B cell (primary cell): ENCODE measurements around the gene SSTR4. TPM values are rescaled to one million over a fixed set of nuclear protein-coding genes. Genes with fewer than 3 reads are reported as not detected.

Source experiments
- ATAC-seq: fragments of 200-7000 bp; cut with Tn5 transposase; one replicate; pipeline ENCODE4 v1.10.0; 2021; ENCODE audit warnings: low read depth, mild to moderate bottlenecking, moderate number of reproducible peaks, moderate library complexity
- CTCF ChIA-PET: fragments of 350-600 bp; sonication (Branson Sonifier 250); formaldehyde crosslinking; loops from one replicate; lab custom pipeline; 2021; ENCODE audit warnings: antibody characterized with exemption, inconsistent platforms; lab: Charles Lee
- POLR2A ChIA-PET: fragments of 350-600 bp; sonication (Branson Sonifier 250); formaldehyde crosslinking; loops from one replicate; lab custom pipeline; 2021; ENCODE audit warnings: antibody characterized with exemption; lab: Charles Lee
- DNase-seq: peaks from one replicate; pipeline ENCODE4 v3.0.0; 2013
- H2AFZ ChIP-seq: 2 replicates; pipeline ENCODE4 v1.6.1; 2012; ENCODE audit warnings: mild to moderate bottlenecking, low read depth, low read length; ENCODE audit not compliant: insufficient read depth, poor library complexity, severe bottlenecking
- H3K27ac ChIP-seq, 2 donors: 1 replicate in 1 of 2; 2 replicates in 1 of 2; pipeline ENCODE4 v1.5.1; 2012 to 2013; ENCODE audit warnings: low read length in 2 of 2, mild to moderate bottlenecking in 2 of 2, moderate library complexity in 1 of 2
- H3K27me3 ChIP-seq, 4 experiments: fragments of 200-600 bp in 1 of 4; sonication (generic) in 1 of 4; replicated peaks in 1 of 4; 1 replicate in 2 of 4; 2 replicates in 2 of 4; pipeline versions ENCODE4 v1.6.1 to v1.7.0; 2013 to 2016; ENCODE audit warnings: low read length in 3 of 4, mild to moderate bottlenecking in 2 of 4, mixed read lengths in 1 of 4, moderate library complexity in 1 of 4; ENCODE audit not compliant: insufficient read depth in 4 of 4, control insufficient read depth in 3 of 4; ENCODE audit errors: control extremely low read depth in 1 of 4
- H3K36me3 ChIP-seq, 2 experiments: replicated peaks in 1 of 2; 1 replicate in 1 of 2; 2 replicates in 1 of 2; pipeline versions ENCODE4 v1.6.1 to v1.7.1; 2013; ENCODE audit warnings: low read length in 1 of 2; ENCODE audit not compliant: insufficient read depth in 2 of 2, control insufficient read depth in 1 of 2; ENCODE audit errors: control extremely low read depth in 1 of 2, extremely low read depth in 1 of 2
- H3K4me1 ChIP-seq, 2 donors: fragments of 200-600 bp in 1 of 2; sonication (generic) in 1 of 2; 1 replicate in 1 of 2; 2 replicates in 1 of 2; pipeline versions ENCODE4 v1.5.1 to v1.6.1; 2013 to 2017; ENCODE audit warnings: low read length in 2 of 2; ENCODE audit not compliant: control insufficient read depth in 2 of 2, insufficient read depth in 2 of 2
- H3K4me2 ChIP-seq: replicated peaks from 2 replicates; pipeline ENCODE3; 2012; ENCODE audit warnings: mild to moderate bottlenecking, low read depth, low read length; ENCODE audit not compliant: poor library complexity, severe bottlenecking
- H3K4me3 ChIP-seq, 5 experiments: fragments of 200-600 bp in 1 of 5; sonication (generic) in 1 of 5; 1 replicate in 3 of 5; 2 replicates in 2 of 5; pipeline versions ENCODE4 v1.5.1 to v1.7.0; 2011 to 2016; ENCODE audit warnings: low read length in 4 of 5, mild to moderate bottlenecking in 4 of 5, low read depth in 2 of 5, control low read depth in 1 of 5, moderate library complexity in 1 of 5; ENCODE audit not compliant: insufficient read depth in 1 of 5; ENCODE audit errors: control extremely low read depth in 1 of 5, extremely low read depth in 1 of 5
- H3K79me2 ChIP-seq: fragments of 200-600 bp; sonication (generic); one replicate; pipeline ENCODE4 v1.6.0; 2016; ENCODE audit warnings: low read length; ENCODE audit not compliant: control insufficient read depth, insufficient read depth
- H3K9ac ChIP-seq: fragments of 200-600 bp; sonication (generic); 2 replicates; pipeline ENCODE4 v1.6.1; 2017; ENCODE audit warnings: mild to moderate bottlenecking, low read length, moderate library complexity
- H3K9me3 ChIP-seq, 3 donors: one replicate each; pipeline versions ENCODE4 v1.6.1 to v1.7.1; 2013; ENCODE audit warnings: low read length in 2 of 3; ENCODE audit not compliant: control insufficient read depth in 2 of 3, insufficient read depth in 1 of 3; ENCODE audit errors: control extremely low read depth in 1 of 3
- H4K20me1 ChIP-seq: 2 replicates; pipeline ENCODE4 v1.6.0; 2012; ENCODE audit warnings: mild to moderate bottlenecking, low read length; ENCODE audit not compliant: insufficient read depth, control insufficient read depth, poor library complexity, severe bottlenecking
- H3K27ac Mint-ChIP-seq: one replicate; pipeline ENCODE4 v1.8.0; 2021; ENCODE audit warnings: mixed read lengths
- H3K27me3 Mint-ChIP-seq: one replicate; pipeline ENCODE4 v1.8.0; 2021; ENCODE audit warnings: mixed read lengths
- H3K4me1 Mint-ChIP-seq: one replicate; pipeline ENCODE4 v1.8.0; 2021; ENCODE audit warnings: mixed read lengths
- H3K4me3 Mint-ChIP-seq: one replicate; pipeline ENCODE4 v1.8.0; 2021; ENCODE audit warnings: mixed read lengths
- H3K9me3 Mint-ChIP-seq: one replicate; pipeline ENCODE4 v1.8.0; 2022; ENCODE audit warnings: mixed read lengths; ENCODE audit not compliant: insufficient read depth
- CTCF ChIP-seq: fragments of 200-600 bp; IDR thresholded peaks from one replicate; pipeline ENCODE4 v1.8.0; 2022; ENCODE audit warnings: antibody characterized with exemption, mild to moderate bottlenecking
- EZH2 ChIP-seq: IDR thresholded peaks from 2 replicates; pipeline ENCODE4 v1.6.1; 2012; ENCODE audit warnings: borderline replicate concordance, low read depth, mild to moderate bottlenecking, moderate library complexity, low read length; ENCODE audit not compliant: insufficient read depth, poor library complexity, severe bottlenecking
- WGBS: methylation state at CpG from one replicate; pipeline ENCODE4 v1.1.5; 2013; ENCODE audit warnings: missing lambda C conversion rate; ENCODE audit not compliant: insufficient coverage; 5-methylcytosine and 5-hydroxymethylcytosine counted together
- intact Hi-C: fragments of 100-400 bp; cut with micrococcal nuclease; formaldehyde crosslinking; loops from one replicate; pipeline ENCODE4 v1.10.0; 2022
- polyA plus RNA-seq: library from polyadenylated mRNA; depleted of rRNA; stranded (reverse); fragments of >200 nt; gene quantifications from 2 replicates; pipeline ENCODE4 v1.2.3, GENCODE V29; 2012
- total RNA-seq, 2 donors: library from RNA; stranded (reverse); fragments of 120-200 nt in 1 of 2; gene quantifications; 1 replicate in 1 of 2; 2 replicates in 1 of 2; pipeline versions ENCODE4 v1.2.3 to v1.2.4, GENCODE V29; 2013 to 2022

Gene SSTR4
- total and polyA plus RNA-seq, 2 donors (not counting 1 experiment from before 2014, with no cell fraction given) = not detected

- no peaks in the 10 kb centered on the region for H3K4me1 Mint-ChIP-seq
- no peaks in the 10 kb centered on the region for H3K79me2 ChIP-seq
- ATAC-seq (no peak), DNase-seq (no peak)
- no CpG with 5 or more reads among the region's 2 CpGs for WGBS
- no peak overlapping the region for H3K27ac Mint-ChIP-seq
- H3K4me3 Mint-ChIP-seq = no peak overlapping the region
- no peak for TF ChIP-seq EZH2
- TF ChIP-seq CTCF = no peak
- H3K4me1 ChIP-seq = no peaks in the 10 kb centered on the region
- H3K27me3 Mint-ChIP-seq = no peaks in the 10 kb centered on the region
- no peak overlapping the region for H3K4me2 ChIP-seq
- ChIA-PET POLR2A (no interaction called here), CTCF (no interaction called here)
- intact Hi-C loops = no loop called here
- no peak overlapping the region for H3K27ac ChIP-seq
- H2AFZ ChIP-seq = no peak overlapping the region
- no peaks in the 10 kb centered on the region for H3K9me3 Mint-ChIP-seq
- H4K20me1 ChIP-seq = no peaks in the 10 kb centered on the region
- H3K9ac ChIP-seq = no peak overlapping the region
- no peaks in the 10 kb centered on the region for H3K9me3 ChIP-seq
- no peaks in the 10 kb centered on the region for H3K36me3 ChIP-seq
- H3K27me3 ChIP-seq = no peaks in the 10 kb centered on the region
- no peak overlapping the region for H3K4me3 ChIP-seq
These were observed 44.8 kb downstream of the SSTR4 start for GRCh38 chr20:23079926-23080325.

GRCh38 chr20:23080521-23080920, 45.4 kb downstream of the SSTR4 start:
- CTCF ChIA-PET = no interaction called here
- H3K9ac ChIP-seq = no peak overlapping the region
- H3K4me2 ChIP-seq = no peak overlapping the region
- no peaks in the 10 kb centered on the region for H3K27me3 ChIP-seq
- DNase-seq (no peak), ATAC-seq (no peak)
- no peaks in the 10 kb centered on the region for H3K4me1 ChIP-seq
- H3K27ac Mint-ChIP-seq = no peak overlapping the region
- no peaks in the 10 kb centered on the region for H3K27me3 Mint-ChIP-seq
- no peak for TF ChIP-seq CTCF
- TF ChIP-seq EZH2 = no peak
- H3K9me3 Mint-ChIP-seq = no peaks in the 10 kb centered on the region
- no peak overlapping the region for H3K4me3 ChIP-seq
- no peak overlapping the region for H3K27ac ChIP-seq
- no peaks in the 10 kb centered on the region for H3K9me3 ChIP-seq
- POLR2A ChIA-PET = no interaction called here
- intact Hi-C loops = no loop called here
- H3K79me2 ChIP-seq = no peaks in the 10 kb centered on the region
- no peak overlapping the region for H3K4me3 Mint-ChIP-seq
- no peaks in the 10 kb centered on the region for H3K4me1 Mint-ChIP-seq
- WGBS = 93% methylated on average over 10 of the region's 10 CpGs
- H3K36me3 ChIP-seq = no peaks in the 10 kb centered on the region
- no peaks in the 10 kb centered on the region for H4K20me1 ChIP-seq
- H2AFZ ChIP-seq = no peak overlapping the region
